ENCODE data around the gene PXK.

- TF ChIP-seq CTCF (IDR thresholded peaks at IDR 0.05; ENCODE audit: poor library complexity) (no peak), EZH2phosphoT487 (IDR thresholded peaks at IDR 0.05; ENCODE audit: low read depth, severe bottlenecking, unreplicated experiment) (no peak)
Observed at GRCh38 chr3:58358808-58359207, 26.1 kb downstream of the PXK start.

All from hepatocyte (in vitro differentiated cells).